NT2/D1 (cell line): Measurements from ENCODE around the gene CTNNA2.

Source experiments
- DNase-seq: peaks from one replicate; pipeline ENCODE4 v3.0.0-alpha.2; 2011; ENCODE audit warnings: low read depth, low spot score
- H3K27me3 ChIP-seq: 2 replicates; pipeline ENCODE4 v1.6.0; 2011; ENCODE audit warnings: mild to moderate bottlenecking; ENCODE audit not compliant: insufficient read length, insufficient read depth
- H3K36me3 ChIP-seq: 2 replicates; pipeline ENCODE4 v1.6.1; 2011; ENCODE audit warnings: mild to moderate bottlenecking, low read length, mixed read lengths; ENCODE audit not compliant: insufficient read depth, insufficient read length
- H3K4me1 ChIP-seq: 2 replicates; pipeline ENCODE4 v1.5.1; 2011; ENCODE audit not compliant: insufficient read depth, insufficient read length
- H3K4me3 ChIP-seq: 2 replicates; pipeline ENCODE4 v1.5.1; 2011; ENCODE audit warnings: low read depth; ENCODE audit not compliant: insufficient read length
- H3K9ac ChIP-seq: 2 replicates; pipeline ENCODE4 v1.6.0; 2011; ENCODE audit warnings: low read depth; ENCODE audit not compliant: insufficient read length
- H3K9me3 ChIP-seq: 2 replicates; pipeline ENCODE4 v1.5.1; 2011; ENCODE audit warnings: mild to moderate bottlenecking, low read length; ENCODE audit not compliant: insufficient read depth
- SUZ12 ChIP-seq: IDR thresholded peaks from 2 replicates; pipeline ENCODE4 v1.6.1; 2011; ENCODE audit not compliant: insufficient read length, insufficient read depth; ENCODE audit errors: extremely low read depth
- YY1 ChIP-seq: IDR thresholded peaks from 2 replicates; pipeline ENCODE4 v1.6.1; 2011; ENCODE audit not compliant: insufficient read length, insufficient read depth
- ZNF274 ChIP-seq: IDR thresholded peaks from 2 replicates; pipeline ENCODE4 v1.6.1; 2011; ENCODE audit warnings: mild to moderate bottlenecking, low read depth, low read length

Gene CTNNA2

DNA sequence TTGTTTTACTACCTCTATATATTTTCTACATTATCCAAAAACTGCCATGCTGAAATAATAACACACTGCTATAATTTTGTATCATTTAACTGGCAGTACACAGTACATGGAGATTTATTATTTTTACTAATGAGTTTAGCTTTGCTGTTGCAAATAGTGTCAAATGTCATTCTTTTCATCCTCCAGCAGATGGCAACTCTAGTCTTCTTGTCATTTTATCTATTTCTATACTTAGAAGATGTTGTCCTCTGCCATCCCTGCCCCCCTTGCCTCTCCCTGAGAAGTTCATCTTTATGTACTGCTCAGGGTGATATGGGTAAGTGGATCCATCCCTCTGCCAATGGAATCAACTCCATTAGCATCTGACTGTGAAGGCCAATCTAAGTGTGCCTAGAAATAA is 813.4 kb downstream of the CTNNA2 start:
- Histone ChIP-seq H3K4me1 (no peaks in the 10 kb centered on the region), H3K9me3 (no peaks in the 10 kb centered on the region), H3K9ac (no peak overlapping the region), H3K27me3 (no peaks in the 10 kb centered on the region), H3K4me3 (no peak overlapping the region), H3K36me3 (no peaks in the 10 kb centered on the region)
- TF ChIP-seq SUZ12 (no peak), ZNF274 (no peak), YY1 (no peak)
- DNase-seq: no peak

GRCh38 chr2:80326861-80327260 is 814.0 kb downstream of the CTNNA2 start:
- H3K36me3 ChIP-seq: no peaks in the 10 kb centered on the region
- TF ChIP-seq YY1 (no peak), ZNF274 (no peak), SUZ12 (no peak)

GRCh38 chr2:80328159-80328571 is 815.3 kb downstream of the CTNNA2 start:
- H3K9ac ChIP-seq: no peak overlapping the region
- H3K36me3 ChIP-seq: no peaks in the 10 kb centered on the region
- no peaks in the 10 kb centered on the region for H3K9me3 ChIP-seq
- H3K4me3 ChIP-seq: no peak overlapping the region
- no peaks in the 10 kb centered on the region for H3K4me1 ChIP-seq
- no peak for DNase-seq
- TF ChIP-seq YY1 (no peak), SUZ12 (no peak), ZNF274 (no peak)
- no peaks in the 10 kb centered on the region for H3K27me3 ChIP-seq

More at GRCh38 chr2:80326861-80327260, 814.0 kb downstream of the CTNNA2 start:
- H3K4me1 ChIP-seq: no peaks in the 10 kb centered on the region
- H3K27me3 ChIP-seq: no peaks in the 10 kb centered on the region
- no peak overlapping the region for H3K9ac ChIP-seq
- H3K4me3 ChIP-seq: no peak overlapping the region
- DNase-seq: no peak
- no peaks in the 10 kb centered on the region for H3K9me3 ChIP-seq

DNA sequence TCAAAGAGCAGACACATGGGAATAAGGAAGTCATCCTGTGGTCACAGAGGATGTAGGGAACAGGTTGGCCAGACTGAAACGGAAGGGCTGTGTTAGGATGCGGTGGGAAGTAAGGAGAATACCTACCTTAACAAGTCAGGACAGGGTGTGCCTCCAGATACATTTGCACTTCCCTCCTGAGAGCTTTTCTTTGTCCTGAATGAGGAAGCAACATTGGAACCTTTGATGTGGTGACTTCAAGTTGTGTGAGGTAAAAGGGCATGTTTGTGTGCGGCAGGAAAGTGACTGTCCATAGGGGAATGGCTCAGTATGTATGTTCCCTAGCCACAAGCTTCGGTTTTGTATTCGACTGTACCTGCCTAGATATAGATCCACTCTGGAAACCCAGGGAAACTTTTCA is 816.6 kb downstream of the CTNNA2 start:
- no peak for DNase-seq
- H3K4me1 ChIP-seq: no peaks in the 10 kb centered on the region
- TF ChIP-seq ZNF274 (no peak), SUZ12 (no peak)
- H3K9me3 ChIP-seq: no peaks in the 10 kb centered on the region
- no peak overlapping the region for H3K9ac ChIP-seq
- no peak overlapping the region for H3K4me3 ChIP-seq
- no peaks in the 10 kb centered on the region for H3K27me3 ChIP-seq
- no peaks in the 10 kb centered on the region for H3K36me3 ChIP-seq

DNA sequence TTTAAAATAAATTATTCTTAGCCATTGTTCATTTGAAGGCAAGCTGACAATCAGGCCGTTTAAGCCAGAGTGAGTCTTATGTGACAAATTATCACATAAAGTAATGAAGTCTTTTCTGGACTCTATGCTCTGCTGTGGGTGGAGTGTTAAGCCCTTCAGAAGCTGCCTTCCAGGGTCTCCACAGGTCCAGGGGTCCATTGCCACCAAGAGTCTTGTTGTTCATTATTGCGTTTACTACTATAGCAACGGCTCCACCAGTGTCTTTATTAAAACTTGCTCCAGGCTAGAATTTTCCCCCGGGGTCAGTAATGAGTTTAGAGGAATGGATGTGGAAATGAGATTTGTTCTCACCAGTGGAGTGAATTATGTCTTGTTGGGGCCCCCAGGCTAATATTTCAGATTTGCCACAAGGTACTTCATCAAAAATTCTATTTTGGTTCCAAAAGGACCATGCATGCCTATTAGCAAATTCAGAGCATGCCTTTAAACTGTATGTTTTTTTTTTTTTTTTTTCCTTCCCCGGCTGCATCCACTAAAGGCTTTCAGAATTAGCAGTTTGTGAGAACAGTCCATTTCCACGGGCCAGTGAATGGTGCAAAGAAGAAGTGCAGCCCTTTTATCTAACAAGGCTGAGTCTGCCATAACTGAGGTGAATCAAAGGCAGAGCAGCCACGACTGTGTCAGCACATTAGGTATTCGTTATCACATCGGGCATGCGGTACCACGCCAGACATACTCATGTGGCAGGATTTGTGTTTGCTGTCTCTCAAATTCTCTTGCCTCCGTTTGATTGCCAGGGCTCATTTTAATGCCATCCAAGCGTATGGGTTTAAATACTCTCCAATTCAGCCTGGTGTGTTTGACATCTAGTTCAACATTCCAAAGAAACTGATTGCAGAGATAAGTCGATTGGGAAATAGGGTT is 817.9 kb downstream of the CTNNA2 start:
- H3K9ac ChIP-seq: no peak overlapping the region
- no peak overlapping the region for H3K4me3 ChIP-seq
- H3K9me3 ChIP-seq: no peaks in the 10 kb centered on the region
- TF ChIP-seq ZNF274 (no peak), YY1 (no peak), SUZ12 (no peak)
- H3K4me1 ChIP-seq: no peaks in the 10 kb centered on the region
- no peaks in the 10 kb centered on the region for H3K36me3 ChIP-seq
- DNase-seq: no peak
- no peaks in the 10 kb centered on the region for H3K27me3 ChIP-seq

GRCh38 chr2:80333886-80334285 is 821.0 kb downstream of the CTNNA2 start:
- no peak overlapping the region for H3K9ac ChIP-seq
- no peaks in the 10 kb centered on the region for H3K27me3 ChIP-seq
- no peaks in the 10 kb centered on the region for H3K4me1 ChIP-seq
- no peaks in the 10 kb centered on the region for H3K9me3 ChIP-seq
- DNase-seq: no peak
- no peak for TF ChIP-seq SUZ12
- no peak for TF ChIP-seq YY1
- no peak for TF ChIP-seq ZNF274
- H3K36me3 ChIP-seq: no peaks in the 10 kb centered on the region
- H3K4me3 ChIP-seq: no peak overlapping the region

DNA sequence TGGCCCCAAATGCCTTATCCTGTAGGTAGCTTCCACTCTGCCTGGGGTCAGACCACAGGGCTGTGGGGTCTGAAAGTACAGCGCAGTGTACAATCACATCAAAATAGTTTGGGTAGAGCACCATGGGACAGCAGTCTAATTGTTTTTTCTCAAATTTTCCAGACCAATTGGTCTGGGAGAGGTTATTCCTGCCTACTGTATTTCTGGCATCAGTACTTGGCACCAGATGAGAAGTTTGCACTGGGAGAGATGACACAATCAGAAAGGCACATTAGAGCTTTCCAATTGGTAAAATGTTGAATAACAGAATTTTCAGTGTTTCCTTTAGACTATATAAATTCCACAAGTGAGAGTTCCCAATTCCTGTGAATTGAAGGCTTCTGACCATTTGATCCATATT is 822.6 kb downstream of the CTNNA2 start:
- no peaks in the 10 kb centered on the region for H3K4me1 ChIP-seq
- TF ChIP-seq SUZ12 (no peak), YY1 (no peak), ZNF274 (no peak)
- H3K4me3 ChIP-seq: no peak overlapping the region
- no peak for DNase-seq
- no peaks in the 10 kb centered on the region for H3K27me3 ChIP-seq
- H3K9ac ChIP-seq: no peak overlapping the region
- H3K9me3 ChIP-seq: no peaks in the 10 kb centered on the region
- H3K36me3 ChIP-seq: no peaks in the 10 kb centered on the region
